Stimulated activated naive CD8-positive, alpha-beta T cell treated with anti-CD3 and anti-CD28 coated beads, Interleukin-15, Interleukin-2, amounts not matched to agents 100 U/mL and 50 U/mL, for 24 hours (primary cell): ENCODE results near the gene PRKCA.

Experiments used
- ATAC-seq: fragments of 150-1000 bp; cut with Tn5 transposase; one replicate; pipeline ENCODE4 v1.10.0; 2021
- DNase-seq: peaks from one replicate; pipeline ENCODE4 v3.0.0; 2021

The PRKCA gene

DNA sequence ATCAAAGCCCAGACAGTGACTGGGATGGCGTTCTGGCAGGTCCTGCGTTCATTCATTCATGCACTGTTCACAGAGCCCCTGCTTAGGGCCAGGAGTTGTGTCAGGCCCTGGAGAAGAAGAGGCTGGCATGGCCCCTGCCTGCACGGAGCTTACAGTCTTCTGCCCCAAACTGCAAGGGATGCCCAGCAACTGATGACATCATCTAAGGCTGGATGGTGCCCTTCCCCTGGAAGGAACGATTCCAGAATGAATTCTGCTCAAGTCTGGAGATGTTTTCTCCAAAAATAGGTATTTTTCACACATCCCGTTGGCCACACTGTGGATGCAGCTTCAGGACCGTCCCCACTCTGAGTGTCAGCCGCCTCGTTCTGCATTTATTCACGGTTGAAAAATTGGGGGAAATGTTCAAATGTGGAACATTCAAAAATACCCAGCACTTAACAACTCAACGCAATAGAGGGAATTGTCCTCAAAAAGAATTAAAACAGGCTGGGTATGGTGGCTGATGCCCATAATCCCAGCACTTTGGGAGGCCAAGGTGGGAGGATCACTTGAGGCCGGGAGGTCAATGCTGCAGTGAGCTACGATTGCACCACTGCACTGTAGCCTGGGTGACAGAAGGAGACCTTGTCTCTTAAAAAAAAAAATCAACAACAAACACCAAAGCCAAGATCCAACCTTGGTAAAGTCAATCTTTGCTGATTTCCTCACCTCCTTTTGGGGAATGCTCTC lies 508.7 kb downstream of the PRKCA start:
- DNase-seq: no peak
- no peak for ATAC-seq

DNA sequence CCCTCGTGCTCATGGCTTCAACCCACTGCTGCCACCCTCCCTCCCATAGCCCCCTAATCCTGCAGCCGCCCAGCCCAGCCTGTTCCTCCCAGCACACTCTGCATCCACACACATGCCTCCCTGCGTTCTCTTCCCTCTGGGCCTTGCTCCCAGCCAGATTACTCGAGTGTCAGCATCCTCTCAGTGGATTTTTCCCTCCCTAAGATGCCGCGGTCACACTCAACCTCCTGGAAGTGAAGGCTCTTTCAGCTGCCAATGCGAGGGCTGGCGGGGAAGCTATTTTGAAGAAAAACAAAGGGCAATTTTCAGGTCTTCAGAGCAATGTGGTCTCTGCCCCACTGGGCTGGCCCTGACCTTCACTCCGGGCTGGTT lies 509.3 kb downstream of the PRKCA start:
- DNase-seq: no peak
- no peak for ATAC-seq

DNA sequence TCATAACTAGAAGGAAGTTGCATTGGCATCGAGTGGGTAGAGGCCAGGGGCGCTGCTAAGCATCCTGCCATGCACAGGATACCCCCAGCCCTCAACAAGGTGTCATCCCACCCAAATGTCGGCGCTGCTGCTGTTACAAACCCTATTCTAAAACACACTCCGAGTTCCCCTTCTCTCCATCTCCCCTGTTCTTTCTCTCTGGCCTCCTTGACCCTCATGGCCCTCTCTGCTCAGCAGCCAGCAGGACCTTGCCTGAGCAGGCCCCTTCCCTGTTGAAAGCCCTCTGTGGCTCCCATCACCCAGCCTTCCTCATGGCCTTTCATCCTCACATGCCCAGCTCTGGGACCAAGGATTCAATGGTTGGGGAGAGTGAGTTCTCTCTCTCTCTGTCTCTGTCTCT lies 510.2 kb downstream of the PRKCA start:
- no peak for ATAC-seq
- no peak for DNase-seq

DNA sequence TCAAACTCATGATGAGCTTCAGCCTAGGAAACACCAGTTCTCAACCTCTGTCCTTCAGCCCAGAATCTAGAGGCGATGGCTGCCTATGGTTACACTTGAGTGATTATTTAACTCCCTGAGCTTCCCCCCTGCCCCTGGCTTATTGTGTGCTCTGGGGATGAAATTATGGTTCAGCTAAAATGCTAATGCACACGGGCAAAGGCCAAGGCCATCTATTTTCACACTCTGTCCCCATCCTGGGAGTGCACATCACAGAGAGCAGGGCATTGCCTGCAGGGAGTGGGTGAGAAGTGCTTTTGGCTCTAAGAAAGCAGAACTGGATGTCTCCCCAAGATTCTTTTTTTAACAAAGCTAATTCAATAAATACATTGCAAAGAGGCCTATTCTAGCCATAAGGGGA lies 510.9 kb downstream of the PRKCA start:
- DNase-seq: no peak

GRCh38 chr17:66814026-66814425 lies 511.6 kb downstream of the PRKCA start:
- no peak for ATAC-seq
- no peak for DNase-seq

More for the DNA sequence above, 510.9 kb downstream of the PRKCA start:
- no peak for ATAC-seq

DNA sequence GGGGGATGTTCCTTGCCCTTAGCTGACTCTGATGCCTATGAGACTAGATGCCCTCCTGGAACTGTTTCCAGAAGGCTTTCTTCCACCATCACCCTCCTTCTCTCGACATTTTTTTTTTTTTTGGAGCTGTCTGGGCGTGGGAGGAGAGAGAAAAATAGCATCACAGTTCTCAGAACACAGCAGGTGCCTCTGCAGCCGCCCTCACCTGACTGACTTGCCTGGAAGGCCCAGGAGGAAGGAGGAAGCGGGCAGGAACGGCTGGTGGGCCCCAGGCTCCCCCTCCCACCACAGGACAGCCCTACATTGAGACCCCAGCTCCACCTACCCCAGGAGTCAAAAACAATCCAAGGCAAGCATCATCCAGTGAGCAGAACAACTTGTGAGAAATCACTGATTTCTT lies 512.2 kb downstream of the PRKCA start:
- DNase-seq (no peak), ATAC-seq (no peak)

DNA sequence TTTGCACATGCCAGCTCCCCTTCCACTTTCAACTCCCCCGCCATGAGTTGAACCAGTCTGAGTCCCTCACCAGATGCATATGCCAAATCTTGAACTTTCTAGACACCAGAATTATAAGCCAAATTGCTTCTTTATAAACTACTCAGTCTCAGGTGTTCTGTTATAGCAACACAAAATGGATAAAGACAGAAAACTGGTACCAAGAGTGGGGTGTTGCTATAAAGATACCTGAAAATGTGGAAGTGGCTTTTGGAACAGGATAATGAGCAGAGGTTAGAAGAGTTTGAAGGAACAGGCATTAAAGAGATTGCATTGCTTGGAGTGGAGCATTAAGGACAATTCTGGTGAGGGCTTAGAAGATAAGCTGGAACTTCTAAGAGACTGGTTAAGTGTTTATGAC lies 515.3 kb downstream of the PRKCA start:
- DNase-seq (no peak), ATAC-seq (no peak)

GRCh38 chr17:66819466-66819865 lies 517.1 kb downstream of the PRKCA start:
- ATAC-seq (no peak), DNase-seq (no peak)

GRCh38 chr17:66822009-66822408 lies 519.6 kb downstream of the PRKCA start:
- ATAC-seq (no peak), DNase-seq (no peak)

- DNase-seq (no peak), ATAC-seq (no peak)
Observed at GRCh38 chr17:66826856-66827255, 524.4 kb downstream of the PRKCA start.

GRCh38 chr17:66829386-66829864 lies 527.0 kb downstream of the PRKCA start:
- peak; percentile 23 for DNase-seq
- no peak for ATAC-seq

- DNase-seq: no peak
- no peak for ATAC-seq
Observed at GRCh38 chr17:66829883-66830282, 527.5 kb downstream of the PRKCA start.

GRCh38 chr17:66830451-66830850 lies 528.0 kb downstream of the PRKCA start:
- no peak for DNase-seq
- no peak for ATAC-seq

GRCh38 chr17:66831383-66832210 lies 529.2 kb downstream of the PRKCA start:
- ATAC-seq (no peak), DNase-seq (no peak)

GRCh38 chr17:66833201-66833600 lies 530.8 kb downstream of the PRKCA start:
- no peak for DNase-seq
- no peak for ATAC-seq

DNA sequence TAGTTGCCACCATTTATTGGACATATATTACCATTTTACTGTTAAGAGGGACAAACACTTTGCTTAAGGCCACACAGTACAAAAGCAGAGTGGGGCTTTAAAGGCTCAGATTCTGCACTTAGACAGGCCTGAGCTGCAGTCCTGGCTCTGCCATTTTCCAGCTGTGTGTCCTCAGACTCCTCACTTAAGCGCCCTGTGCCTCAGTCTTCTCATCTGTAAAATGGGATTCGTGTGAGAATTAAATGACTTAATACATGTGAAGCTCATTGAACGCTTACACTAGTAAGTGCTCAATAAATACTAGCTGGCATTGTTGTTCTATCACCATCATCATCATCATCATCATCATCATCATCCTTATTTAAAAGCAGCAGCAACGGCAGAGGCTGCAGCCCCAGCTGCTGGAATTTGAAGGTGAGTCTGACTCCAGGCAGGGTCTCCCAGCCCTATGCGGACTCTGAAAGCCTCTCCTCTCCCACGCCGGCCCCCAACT lies 532.1 kb downstream of the PRKCA start:
- no peak for DNase-seq
- ATAC-seq: no peak

DNA sequence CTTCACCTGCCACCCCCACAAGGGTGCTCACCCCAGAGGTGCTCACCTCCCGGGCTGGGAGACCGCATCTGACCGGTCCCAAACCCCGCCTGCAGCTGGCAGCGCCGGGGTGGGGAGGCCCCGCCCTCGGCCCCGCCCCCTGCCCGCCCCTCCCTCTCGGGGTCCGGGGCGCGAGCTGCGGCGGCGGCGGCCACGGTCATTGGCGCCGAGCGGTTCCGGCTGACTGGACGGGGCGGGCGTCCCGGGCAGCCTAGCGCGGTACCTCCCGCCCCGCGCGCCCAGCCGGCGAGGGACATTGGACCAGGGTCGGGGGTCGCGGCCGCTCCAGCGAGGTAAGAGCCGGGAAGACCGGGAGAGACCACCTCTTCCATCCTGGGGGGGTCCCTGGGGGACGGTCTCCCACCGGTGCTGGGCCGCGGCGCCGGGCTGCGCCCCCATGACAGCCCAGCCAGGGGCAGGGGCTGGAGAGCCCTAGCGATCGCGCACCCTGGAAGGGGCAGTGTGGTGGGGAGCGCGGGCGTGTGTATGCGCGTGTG lies 532.6 kb downstream of the PRKCA start, which contains the start of gene CACNG5:
Gene CACNG5 (plus strand): TSS at position 199 of the 536 bp plus-strand sequence. CDS start 42,216 bp downstream, outside the sequence.
- no peak for ATAC-seq
- no peak for DNase-seq

GRCh38 chr17:66835476-66835875 lies 533.1 kb downstream of the PRKCA start:
- ATAC-seq (no peak), DNase-seq (no peak)

DNA sequence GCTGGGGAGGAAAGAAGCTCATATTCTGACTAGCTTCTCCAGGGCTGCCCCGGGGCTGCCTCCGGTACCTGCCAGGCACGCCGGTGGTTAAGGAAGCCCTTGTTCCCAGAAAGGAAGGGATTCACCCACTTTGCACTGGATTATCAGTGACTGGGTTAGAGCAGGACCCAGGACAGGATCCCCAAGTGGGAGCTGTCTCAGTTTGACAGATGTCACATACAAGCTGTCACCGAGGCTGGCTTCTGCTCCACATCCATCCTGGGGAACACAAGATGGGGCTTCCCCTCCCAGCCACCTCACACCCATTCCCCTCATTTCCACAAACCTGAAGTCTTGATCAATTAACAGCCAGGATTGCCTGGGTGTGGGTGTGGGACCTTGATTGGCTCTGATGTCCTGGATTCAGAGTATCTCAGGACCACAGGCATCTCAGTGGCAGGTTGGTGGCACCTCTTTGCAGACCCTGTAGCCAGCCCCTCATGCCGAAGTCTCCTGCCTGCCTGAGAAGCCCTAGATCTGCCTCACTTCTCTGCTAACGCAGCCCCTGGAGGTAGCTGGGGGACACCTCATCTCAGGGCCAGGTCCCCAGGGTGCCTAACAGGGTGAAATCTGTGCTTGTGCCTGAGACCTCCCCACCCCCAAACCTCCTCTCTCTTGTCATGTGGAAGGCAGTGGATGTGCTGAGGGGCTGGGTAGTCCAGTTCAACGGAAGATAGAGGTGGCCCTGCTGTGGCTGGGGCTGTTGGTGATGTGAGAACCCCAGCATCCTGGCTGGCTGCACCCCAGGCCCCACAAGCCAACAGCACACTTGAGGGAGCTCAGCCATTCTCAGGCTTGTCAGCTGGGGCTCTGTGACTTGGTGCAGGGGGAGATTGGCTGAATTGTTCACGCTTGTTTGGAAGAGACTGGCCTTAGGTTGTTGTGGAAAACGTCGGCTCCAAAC lies 533.9 kb downstream of the PRKCA start:
- ATAC-seq (no peak), DNase-seq (no peak)

- DNase-seq: no peak
- ATAC-seq: no peak
Observed at GRCh38 chr17:66837226-66837625, 534.8 kb downstream of the PRKCA start.

DNA sequence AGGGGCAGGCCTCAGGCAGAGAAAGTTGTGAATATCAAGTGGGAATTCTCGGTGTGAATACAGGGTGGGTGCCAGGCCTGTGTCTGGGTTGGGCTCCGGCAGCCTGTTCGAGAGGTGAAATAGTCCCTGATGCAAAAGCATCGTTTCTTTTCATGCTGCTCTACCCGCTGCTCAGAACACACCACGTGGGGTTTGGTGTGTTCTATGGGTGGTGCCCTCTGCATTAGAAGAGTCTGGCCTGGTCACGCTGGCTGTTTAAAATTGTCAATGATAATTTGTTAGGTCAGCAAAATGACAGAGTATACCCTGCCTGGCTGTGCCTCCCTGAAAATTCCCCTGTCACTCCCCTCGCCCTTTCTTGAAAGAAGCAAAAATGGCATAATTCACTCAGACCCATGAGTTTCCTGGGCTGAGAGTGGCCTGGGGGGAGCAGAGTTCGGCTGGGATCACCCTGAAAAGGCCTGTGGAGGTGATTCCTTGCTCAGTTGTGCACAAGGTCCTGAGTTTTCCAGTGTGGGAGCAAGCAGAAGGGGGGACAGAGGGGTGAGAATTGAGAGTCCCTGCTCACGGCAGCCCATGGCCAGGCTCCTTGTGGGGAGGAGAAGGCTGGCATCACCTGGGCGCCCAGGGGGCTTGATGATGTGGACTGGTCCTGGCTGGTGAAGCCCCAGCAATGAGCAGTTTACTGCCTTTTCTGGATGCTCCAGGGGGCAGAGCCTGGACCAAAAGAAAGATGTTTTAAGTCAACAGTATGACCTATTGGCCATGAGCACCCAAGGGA lies 535.7 kb downstream of the PRKCA start:
- ATAC-seq (no peak), DNase-seq (no peak)
